ENCODE data around the gene WDR20.

DNA sequence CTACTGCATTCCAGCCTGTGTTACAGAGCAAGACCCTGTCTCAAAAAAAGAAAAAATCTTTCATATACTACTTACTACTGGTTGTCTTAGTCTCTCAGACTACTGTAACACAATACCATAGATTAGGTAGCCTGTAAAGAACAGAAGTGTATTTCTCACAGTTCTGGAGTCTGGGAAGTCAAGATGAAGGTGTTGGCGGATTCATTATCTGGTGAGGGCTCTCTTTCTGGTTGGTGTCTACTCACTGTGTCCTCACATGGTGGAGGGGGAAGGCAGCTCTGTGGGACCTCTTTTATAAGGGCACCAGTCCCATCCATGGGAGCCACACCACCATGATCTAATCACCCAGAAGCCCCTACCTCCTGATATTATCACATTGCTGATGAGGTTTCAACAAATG lies 14.4 kb downstream of the WDR20 start:
- TF ChIP-seq, protein P1, sequence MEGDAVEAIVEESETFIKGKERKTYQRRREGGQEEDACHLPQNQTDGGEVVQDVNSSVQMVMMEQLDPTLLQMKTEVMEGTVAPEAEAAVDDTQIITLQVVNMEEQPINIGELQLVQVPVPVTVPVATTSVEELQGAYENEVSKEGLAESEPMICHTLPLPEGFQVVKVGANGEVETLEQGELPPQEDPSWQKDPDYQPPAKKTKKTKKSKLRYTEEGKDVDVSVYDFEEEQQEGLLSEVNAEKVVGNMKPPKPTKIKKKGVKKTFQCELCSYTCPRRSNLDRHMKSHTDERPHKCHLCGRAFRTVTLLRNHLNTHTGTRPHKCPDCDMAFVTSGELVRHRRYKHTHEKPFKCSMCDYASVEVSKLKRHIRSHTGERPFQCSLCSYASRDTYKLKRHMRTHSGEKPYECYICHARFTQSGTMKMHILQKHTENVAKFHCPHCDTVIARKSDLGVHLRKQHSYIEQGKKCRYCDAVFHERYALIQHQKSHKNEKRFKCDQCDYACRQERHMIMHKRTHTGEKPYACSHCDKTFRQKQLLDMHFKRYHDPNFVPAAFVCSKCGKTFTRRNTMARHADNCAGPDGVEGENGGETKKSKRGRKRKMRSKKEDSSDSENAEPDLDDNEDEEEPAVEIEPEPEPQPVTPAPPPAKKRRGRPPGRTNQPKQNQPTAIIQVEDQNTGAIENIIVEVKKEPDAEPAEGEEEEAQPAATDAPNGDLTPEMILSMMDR (optimal IDR thresholded peaks at IDR 0.05 in 1 of 3, IDR thresholded peaks at IDR 0.05 in 1 of 3, conservative IDR thresholded peaks at IDR 0.05 in 1 of 3; ENCODE audit: extremely low read depth in 1 of 3, insufficient read depth in 2 of 3, low read length in 3 of 3), result no peak
- TF ChIP-seq EZH2 (IDR thresholded peaks at IDR 0.05; ENCODE audit: low read length), result no peak
